ENCODE data around the gene MPZL3.

- TF ChIP-seq SIN3A (IDR thresholded peaks at IDR 0.05; ENCODE audit: borderline replicate concordance, low read depth, low read length) = no peak
- no peak for TF ChIP-seq TAF1 (IDR thresholded peaks at IDR 0.05; ENCODE audit: borderline replicate concordance, low read depth, low read length)
- TF ChIP-seq YY1 (IDR thresholded peaks at IDR 0.05; ENCODE audit: low read depth) = no peak
- TF ChIP-seq CHD2 (IDR thresholded peaks at IDR 0.05; ENCODE audit: low read length, partially characterized antibody) = no peak
- no peak for TF ChIP-seq CTCF (IDR thresholded peaks at IDR 0.05)
Observed at GRCh38 chr11:118291477-118292135, 39.4 kb upstream of the MPZL3 start.

Data from SK-N-SH (cell line).